Stimulated activated CD8-positive, alpha-beta memory T cell treated with anti-CD3 and anti-CD28 coated beads, Interleukin-7, amount 100 ng/mL, for 48 hours (primary cell): Measurements from ENCODE around the gene ZNF536.

Experiments used
- DNase-seq, 2 donors: peaks; one replicate each; pipeline ENCODE4 v3.0.0-alpha.2; 2020; ENCODE audit warnings: low read depth in 1 of 2; ENCODE audit errors: extremely low read depth in 1 of 2

The ZNF536 gene

DNA sequence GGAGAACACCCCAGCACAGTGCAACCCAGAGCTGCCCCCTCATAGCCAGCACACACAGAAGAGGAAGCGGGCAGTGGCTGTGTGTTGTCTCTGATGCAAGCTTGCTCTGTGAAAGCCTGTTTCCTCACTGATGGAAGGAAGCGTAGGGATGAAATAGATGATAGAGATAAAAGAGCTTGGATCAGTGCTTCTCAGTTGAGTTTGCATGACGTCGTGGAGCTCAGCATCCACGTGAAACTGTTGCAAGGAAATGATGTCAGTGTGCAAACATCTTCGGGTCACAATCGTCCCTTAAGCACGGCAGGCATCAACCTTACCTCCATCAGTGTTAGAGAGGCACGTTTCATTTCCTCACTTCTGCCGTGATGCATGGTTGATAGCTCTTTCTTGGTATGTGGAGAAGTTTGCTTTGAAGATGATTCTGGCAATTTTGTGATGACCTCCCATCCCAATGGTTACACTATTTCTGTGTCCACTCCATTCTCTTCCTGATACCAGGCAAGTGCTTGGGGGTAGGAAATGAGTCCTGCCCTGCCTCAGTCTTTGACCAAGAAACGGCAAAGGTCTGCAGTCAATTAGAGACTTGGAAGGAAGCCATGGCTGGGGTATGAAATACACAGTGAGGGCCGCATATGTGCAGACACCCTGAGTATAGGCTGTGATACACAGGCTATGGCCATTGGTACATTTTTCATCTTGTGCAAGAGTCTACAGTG, 183.0 kb downstream of the ZNF536 start:
- DNase-seq, result no peak

DNA sequence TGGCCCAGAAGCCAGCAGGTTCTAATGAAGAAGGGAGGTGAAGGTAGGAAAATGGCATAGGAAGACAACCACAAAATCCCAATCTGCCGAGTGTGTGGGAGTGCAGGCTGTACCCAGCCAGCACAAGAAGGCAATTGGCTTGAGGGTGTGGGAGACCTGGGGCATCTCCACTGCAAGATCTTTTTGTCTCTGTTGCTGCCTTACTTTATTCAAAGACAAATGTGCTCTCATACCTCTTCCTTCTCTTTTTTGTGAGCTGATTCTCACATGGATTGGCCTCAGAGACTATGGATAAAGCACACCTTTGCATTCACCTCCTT, 183.6 kb downstream of the ZNF536 start:
- no peak for DNase-seq

DNA sequence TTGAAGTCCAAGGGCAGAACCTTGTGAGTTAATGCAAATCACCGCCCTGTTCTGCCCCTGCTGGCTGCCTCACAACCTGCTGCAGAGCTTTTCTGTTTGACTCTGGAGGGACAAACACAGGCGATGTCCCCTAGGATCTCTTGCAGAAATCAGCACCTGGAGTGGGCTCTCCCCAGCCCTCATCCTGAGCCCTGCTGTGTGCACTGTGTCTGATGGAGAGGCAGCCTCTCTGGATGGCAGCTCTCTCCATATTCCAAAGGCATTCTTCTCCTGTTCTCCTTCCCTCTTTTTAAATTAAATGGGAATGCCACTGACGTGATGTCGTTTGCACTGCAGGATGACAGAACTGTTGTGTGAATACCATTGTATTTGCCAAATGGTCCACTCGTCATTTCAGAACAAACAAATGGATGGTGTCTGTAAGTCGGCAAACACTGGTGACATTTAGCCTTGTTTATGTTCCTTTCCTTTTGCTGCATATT, 184.1 kb downstream of the ZNF536 start:
- DNase-seq, result no peak

DNA sequence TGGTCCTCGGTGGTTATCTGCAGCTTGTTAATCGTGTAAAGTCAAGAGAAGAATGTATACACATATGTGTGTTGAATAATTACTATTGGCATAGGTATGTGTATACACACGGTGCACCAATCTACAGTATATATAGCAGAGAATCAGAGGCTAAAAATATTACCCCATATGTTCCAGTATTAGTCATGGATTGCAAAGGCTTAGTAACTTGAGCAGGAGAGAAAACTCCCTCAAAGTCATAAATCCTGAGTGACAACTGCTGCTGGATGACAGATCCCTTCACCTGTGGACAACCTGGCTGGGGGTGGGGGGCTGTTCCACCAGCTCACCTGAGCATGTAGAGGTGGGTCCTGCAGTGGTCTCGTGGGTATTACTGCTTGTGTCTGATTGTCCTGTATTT, 185.0 kb downstream of the ZNF536 start:
- no peak for DNase-seq

DNA sequence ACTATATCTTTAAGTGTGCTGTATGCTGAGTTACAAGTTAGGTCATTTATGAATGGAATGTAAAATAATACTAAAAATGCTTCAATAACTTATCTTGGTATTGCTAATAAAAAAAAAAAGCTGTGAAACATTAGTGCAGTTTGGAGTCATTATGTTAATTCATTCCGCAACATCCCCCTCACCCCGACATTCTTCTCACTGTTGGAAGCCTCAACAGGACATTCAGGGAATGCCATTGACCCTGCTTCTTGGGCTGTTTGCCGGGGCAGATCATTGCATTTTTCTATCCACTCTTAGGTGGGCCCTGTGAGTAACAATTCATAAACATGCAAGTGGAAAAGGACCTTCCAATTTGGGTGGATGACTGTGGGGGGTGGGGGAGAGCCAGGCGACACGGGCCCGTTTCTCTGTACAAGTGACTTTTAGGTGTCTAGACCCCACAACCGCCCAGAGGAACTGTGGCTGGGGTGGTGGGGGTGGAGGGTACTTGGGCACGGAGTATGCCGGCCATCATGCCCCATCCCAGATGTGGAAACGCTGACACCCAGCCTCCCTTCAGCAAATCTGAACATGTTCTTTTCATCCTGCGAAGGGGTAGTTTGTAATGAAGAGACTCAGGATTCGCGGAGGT, 185.9 kb downstream of the ZNF536 start:
- DNase-seq, result no peak

DNA sequence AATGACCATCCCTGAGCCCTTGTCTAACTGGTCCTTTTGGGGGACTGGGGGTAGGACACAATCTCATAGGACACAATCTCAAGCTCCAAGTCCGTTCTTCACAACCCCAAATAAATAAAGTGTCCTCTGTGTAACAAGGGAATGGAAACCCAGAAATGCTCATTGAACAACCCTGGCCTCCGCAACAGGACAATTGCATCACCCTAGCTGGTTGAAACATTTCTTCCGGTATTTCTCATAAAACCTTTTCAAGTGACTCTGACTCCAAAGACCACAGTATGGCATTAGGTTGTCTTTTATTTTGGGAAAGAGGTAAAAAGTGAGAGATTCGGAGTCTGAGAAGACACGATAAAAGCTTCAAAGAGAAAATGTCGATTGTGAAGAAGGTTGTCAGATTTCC, 186.6 kb downstream of the ZNF536 start:
- no peak for DNase-seq

DNA sequence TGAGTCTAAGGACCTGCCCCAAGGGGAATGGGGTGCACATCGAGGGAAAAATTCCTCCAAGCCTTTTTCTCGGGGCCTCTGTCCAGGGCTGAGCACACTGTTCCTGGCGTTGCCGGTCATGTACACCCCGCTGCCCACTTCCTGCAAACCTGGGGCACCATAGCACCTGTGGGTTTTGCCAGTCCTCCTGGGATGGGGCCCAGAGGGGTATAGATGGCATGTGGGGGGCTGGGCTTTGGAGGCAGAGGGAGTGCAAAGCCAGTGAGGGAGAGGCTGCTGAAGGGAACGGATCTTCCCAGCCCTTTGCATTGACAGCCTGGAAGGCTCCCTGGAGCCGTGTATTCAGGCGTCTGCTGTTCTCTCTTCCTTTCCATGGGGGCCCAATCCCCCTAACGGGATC, 187.3 kb downstream of the ZNF536 start:
- no peak for DNase-seq

DNA sequence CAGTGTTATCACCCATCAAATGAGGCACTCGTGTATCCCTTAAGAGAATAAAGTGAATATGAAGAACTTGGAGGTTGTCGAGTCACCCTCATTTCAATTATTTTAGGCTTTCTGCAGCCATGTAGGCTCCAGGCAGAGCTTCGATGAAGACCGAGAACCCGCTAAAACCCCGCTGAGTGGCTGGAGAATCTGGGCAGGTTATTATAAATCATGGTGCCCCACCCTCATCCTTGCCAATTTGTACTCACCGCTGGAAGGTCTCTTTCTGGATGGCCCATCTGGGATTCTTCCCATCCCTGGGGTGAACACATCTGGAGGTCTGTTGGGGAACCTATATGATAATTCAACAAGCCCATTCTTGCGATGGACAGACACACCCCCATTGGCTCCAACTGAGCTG, 190.8 kb downstream of the ZNF536 start:
- no peak for DNase-seq

DNA sequence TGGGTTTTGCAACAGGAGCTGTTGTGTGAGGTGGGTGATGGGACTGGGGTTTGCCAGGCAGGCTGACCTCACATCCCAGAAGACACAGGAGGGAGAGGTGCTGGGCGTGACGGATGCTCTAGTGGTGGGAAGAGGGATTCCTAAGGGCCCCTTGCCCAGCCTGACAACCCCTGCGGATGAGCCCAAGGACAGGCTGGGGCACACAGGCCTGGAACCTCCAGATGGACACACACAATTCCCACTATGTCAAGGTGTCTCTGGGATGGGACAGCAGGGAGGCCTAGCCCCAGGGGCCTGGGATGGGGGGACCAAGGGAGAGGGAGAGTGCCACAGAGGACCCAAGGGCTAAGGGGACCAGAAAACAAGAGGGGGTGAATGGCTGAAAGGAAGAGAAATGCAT, 191.5 kb downstream of the ZNF536 start:
- DNase-seq, result no peak

DNA sequence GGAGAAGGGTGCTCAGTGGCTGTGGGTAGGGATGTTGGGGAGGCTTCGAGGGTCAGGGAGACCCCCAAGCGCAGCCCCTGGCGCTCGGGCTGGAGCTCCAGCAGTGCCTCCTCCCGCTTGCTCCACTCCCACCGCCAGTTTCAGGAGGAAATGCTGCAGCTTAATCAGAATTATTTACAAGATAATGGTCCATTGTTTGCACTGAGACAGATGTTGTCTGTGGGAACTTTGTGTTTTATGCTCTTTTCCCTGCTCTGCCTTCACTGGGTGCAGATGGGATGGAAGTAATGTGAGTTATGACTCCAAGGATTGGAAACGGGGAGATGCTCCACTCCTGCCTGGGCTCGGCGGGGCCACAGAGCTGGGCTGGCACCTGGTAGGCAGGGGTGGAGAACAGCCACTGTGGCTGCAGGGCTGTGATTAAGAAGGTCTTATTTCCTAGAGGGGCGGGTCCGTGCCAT, 192.4 kb downstream of the ZNF536 start:
- DNase-seq, result no peak

DNA sequence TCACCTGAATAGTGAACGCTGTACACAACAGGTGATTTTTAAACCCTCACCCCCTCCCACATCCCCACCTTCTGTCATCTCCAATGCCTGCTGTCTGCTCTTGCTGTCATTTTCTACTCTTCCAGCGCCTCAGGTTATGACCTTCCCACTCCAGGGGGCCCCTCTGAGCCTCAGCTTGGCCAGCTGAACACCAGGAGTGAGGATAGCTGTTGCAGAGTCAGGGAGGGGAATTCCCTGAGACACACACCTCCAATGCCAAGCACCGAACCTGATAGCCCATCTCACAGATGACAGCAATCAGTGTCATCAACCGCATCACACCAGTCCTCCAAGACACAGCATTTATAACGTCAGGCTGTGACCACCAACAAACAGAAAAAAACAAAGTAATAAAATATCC, 193.5 kb downstream of the ZNF536 start:
- DNase-seq, result no peak

DNA sequence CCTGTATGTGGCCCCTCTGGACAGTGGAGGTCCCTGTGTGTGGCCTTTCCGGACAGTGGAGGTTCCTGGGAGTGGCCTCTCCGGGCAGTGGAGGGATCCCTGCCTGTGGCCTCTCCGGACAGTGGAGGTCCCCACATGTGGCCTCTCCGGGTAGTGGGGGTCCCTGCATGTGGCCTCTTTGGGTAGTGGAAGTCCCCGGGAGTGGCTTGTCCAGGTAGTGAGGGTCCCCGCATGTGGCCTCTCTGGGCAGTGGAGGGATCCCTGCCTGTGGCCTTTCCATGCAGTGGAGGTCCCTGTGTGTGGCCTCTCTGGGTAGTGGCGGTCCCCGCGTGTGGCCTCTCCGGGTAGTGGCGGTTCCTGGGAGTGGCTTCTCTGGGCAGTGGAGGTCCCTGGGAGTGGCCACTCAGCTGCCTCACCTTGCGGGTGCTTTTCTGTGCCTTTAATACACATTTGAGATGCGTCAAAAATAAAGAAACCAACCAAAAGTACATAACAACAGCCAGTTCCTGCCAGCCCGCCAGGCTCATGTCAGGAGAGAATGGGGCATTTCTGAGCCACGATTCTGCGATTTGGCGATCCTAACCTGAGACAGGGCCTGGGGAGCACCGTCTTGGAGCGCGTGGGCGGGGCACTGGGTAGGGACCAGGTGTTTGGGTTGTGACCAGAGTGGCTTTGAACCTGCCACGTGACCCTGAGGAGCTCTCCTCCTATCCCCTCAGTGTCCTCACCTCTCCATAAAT, 194.7 kb downstream of the ZNF536 start:
- no peak for DNase-seq

DNA sequence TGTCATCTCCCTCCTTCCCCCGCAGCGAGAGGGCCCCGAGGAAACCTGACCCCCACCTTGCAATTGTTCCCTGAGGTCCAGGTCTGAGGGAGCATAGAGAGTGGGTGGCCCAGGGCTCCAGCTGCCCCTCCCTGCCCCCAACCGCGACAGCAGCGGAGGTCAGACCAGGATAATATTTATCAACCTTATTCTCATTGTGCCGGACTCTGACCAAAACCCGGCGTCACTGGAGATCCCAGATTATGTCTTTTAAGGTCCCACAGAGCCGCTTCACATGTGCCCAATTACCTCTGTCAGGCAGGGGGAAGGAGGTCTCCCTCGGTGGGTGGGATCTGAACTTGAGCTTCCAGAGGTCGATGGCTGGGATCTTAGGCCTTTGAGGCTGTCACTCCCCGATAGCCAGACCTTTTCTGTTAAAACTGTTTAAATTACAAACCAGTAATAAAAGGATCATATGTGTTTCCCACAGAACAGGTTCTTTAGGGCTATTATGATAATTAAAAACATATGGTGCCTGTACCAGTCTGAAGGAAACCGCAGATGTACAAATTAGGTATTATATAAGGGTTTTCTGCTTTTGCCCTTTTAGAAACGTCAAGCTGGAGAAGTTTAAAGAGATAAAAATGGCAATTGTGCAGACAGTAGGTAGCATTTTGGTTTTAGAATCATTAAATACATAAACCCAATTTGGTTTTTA, 195.5 kb downstream of the ZNF536 start:
- no peak for DNase-seq

DNA sequence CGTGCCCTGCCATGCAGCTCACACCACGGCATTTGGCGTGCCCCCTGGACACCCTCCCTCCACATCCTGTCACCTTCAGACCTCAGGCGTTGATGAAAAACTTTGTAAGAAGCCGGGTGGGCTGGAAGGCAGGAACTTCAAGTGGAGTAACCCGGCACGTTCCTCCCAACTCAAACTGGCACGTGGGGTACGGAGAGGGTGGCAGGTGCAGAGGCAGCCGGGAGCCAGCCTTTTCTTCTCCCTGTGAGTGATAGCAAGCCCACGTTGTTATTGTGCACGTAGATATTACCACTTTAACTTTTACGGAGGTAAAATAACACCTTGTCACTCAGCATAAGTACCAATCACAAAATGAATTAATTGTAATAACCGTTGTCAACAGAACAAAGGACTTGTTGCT, 198.0 kb downstream of the ZNF536 start:
- DNase-seq, result no peak

DNA sequence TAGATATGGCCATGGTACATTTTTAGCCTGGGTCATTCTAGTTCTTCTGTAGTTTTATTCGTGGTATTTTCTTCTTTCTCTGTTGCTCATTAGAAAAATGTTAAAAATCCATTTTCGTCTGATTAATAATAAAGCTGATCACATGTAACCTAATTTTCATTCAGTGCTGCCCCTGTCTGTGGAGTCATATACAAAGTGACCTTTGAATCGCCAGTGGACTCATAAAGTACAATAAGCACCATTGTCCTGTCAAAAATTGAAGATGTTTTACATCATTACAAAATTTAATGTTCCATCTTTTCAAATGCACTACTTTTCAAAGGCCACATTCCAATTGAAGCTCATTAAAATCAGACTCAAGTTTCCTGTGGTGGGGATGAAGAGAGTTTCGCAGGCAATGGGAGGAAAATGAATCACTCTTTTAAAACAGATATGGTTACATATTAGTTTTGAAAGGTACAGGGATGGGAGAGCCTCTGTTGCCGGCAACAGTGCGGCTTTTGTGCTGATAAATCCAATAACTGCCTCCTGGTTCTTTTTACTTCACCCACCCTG, 205.4 kb downstream of the ZNF536 start:
- no peak for DNase-seq

DNA sequence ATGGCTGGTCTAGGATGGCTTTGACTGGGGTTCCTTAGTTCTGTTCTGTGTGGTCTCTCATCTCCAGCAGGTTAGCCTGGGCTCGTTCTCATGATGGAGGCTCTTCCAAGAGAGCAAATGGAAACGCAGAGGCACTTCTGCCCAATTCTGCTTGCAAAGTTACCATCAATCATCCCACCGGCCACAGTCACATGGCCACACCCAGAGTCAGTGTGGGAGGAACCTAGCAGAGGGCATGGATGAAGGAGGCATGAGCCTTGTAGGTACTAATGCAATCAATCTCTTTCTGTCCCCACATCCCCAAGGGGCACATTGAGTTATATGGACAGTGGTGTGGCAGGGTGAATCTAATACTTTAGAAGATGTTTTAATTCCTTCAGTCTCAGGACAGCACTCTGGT, 207.2 kb downstream of the ZNF536 start:
- DNase-seq, result no peak

DNA sequence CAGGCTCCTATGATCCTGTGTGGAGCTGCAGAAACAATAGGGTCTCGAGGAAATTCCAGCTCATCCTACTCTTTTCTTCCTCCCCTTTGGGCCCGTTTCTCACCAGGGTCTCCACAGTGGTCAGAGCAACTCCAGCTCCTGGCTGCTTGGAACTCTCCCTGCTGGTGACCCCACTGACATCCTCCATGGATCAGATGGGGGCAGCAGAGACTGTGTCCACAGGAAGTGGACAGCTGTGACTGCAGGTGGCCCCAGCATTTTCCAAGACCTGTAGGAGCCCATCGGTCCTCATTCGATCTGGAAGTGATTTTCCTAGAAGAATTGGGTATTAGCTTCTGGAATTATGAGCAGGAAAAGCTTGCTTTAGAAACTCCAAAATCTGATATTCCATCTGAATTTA, 208.5 kb downstream of the ZNF536 start:
- no peak for DNase-seq

DNA sequence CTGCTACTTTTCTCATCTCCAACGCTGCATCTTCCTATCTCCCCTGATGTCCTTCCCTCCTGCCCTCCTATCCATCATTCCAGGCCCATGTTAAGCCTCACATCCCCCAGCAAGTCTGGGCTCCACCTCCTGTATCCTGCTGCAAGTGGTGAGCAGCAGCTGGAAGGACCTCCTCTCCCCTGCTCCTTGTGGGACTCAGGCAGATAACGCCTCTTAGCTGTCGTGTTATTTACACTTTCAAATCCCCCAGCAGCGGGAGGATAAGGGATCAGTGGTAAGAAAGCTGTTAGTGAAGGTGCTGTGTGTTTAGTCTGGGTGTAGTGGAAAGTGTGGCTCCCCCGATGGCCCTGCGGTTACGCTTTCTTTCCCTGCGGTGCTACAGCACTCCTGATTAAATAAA, 211.9 kb downstream of the ZNF536 start:
- no peak for DNase-seq

DNA sequence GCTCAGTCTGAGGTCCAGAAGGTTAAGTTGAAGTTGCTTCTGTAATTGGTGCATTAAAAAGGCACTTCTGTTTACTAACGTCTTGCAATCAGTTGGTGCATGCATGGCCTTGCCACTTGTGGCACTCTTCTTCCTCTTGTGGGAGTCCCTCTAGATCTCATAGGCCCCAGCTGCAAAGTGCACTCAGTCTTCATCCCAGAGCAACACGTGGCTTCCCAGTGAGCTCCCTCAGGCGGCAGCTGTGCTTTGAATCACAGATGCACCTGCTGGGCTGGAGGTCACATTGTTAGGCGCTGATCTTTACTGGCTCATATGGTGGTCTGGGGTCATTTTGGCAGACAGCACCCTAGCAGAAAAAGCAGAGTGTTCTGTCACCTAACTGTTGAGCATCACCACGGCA, 215.7 kb downstream of the ZNF536 start:
- DNase-seq, result no peak

DNA sequence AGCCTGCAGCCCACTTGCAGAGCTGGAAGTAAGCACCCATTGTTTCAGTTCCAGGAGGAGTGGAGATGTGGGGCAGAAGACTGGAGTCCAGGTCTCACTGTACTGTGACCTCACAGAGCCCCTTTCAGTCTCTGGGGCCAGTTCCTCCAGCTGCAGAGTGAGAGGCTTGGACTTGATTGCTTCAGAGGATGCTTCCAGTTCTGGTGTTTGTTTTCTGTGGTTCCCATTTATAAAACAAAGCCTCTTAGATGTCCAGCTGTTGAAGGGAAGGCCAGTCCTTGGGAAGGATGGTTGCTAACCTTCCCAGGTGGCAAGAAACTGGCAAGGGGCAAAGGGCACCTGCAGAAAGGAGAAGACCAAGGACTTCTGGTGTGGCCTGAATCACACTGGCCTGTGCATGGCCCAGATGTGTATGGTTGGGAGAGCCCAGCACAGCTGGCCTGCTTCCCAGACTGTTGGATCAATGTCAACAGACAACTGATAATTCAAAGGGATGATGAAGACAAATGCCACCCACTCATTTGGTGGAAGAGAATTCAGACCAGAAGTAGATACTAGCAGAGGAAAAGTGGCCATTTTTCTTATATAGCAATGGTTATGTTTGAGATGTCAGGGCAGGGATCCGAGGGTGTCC, 218.5 kb downstream of the ZNF536 start:
- no peak for DNase-seq

DNA sequence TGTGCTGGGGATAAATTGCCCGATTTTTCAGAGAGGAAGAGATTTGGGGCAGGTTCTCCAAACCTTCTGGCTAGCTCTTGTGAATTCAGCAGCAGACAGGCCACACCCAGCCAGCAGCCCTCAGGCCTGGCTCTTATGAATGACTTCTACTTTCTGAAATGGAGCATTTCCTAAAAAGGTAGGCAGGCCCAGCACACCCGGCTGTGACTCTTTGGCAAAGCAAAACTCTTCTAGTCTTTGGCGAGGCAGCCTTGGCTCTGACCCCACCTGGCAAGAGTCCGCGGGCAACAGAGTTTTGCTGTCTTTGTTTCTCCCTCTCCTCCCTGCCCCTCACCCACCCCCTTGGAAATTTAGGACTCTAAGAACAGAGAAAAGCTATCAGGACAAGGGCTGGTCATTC, 221.2 kb downstream of the ZNF536 start:
- DNase-seq, result no peak
